Liver (tissue), 10 donors: ENCODE results near the gene BTG4. TPM values are rescaled to one million over a fixed set of nuclear protein-coding genes. Genes with fewer than 3 reads are reported as not detected.

Experiments
- DNase-seq: peaks from one replicate; pipeline ENCODE4 v3.0.0-alpha.2; 2017; ENCODE audit warnings: low spot score
- H3K27ac ChIP-seq, 2 donors: one replicate each; pipeline ENCODE4 v1.7.0; 2013; ENCODE audit warnings: inconsistent platforms in 2 of 2, low read length in 2 of 2, control low read depth in 1 of 2, low read depth in 1 of 2, mild to moderate bottlenecking in 1 of 2
- H3K27me3 ChIP-seq, 4 donors: one replicate each; pipeline versions ENCODE4 v1.6.1 to v1.7.0; 2013; ENCODE audit warnings: low read length in 3 of 4, inconsistent platforms in 1 of 4, mild to moderate bottlenecking in 1 of 4, moderate library complexity in 1 of 4; ENCODE audit not compliant: control insufficient read depth in 4 of 4, insufficient read depth in 4 of 4
- H3K36me3 ChIP-seq, 4 donors: one replicate each; pipeline versions ENCODE4 v1.6.1 to v1.7.0; 2013; ENCODE audit warnings: low read length in 3 of 4, mild to moderate bottlenecking in 3 of 4, low read depth in 1 of 4, moderate library complexity in 1 of 4; ENCODE audit not compliant: control insufficient read depth in 4 of 4, insufficient read depth in 3 of 4
- H3K4me1 ChIP-seq, 4 donors: one replicate each; pipeline versions ENCODE4 v1.6.1 to v1.7.0; 2013; ENCODE audit warnings: low read length in 3 of 4, mild to moderate bottlenecking in 3 of 4, moderate library complexity in 1 of 4; ENCODE audit not compliant: control insufficient read depth in 4 of 4, insufficient read depth in 4 of 4
- H3K4me3 ChIP-seq, 3 donors: one replicate each; pipeline versions ENCODE4 v1.6.1 to v1.7.0; 2013; ENCODE audit warnings: low read length in 3 of 3, control low read depth in 1 of 3, low read depth in 1 of 3, mild to moderate bottlenecking in 1 of 3
- H3K9ac ChIP-seq, 2 donors: one replicate each; pipeline ENCODE4 v1.7.0; 2013; ENCODE audit warnings: low read length in 2 of 2, mild to moderate bottlenecking in 2 of 2, moderate library complexity in 2 of 2, control low read depth in 1 of 2, low read depth in 1 of 2
- H3K9me3 ChIP-seq, 4 donors: one replicate each; pipeline versions ENCODE4 v1.6.1 to v1.7.0; 2013; ENCODE audit warnings: low read length in 3 of 4; ENCODE audit not compliant: control insufficient read depth in 4 of 4
- EGR1 ChIP-seq, 2 donors: IDR thresholded peaks; 2 replicates each; pipeline ENCODE4 v1.6.1; 2016 to 2018; ENCODE audit warnings: antibody characterized with exemption in 2 of 2, low read depth in 2 of 2
- FOXA1 ChIP-seq: IDR thresholded peaks from 2 replicates; pipeline ENCODE4 v1.6.1; 2016; ENCODE audit warnings: antibody characterized with exemption
- FOXA2 ChIP-seq: IDR thresholded peaks from 2 replicates; pipeline ENCODE4 v1.6.1; 2016; ENCODE audit warnings: antibody characterized with exemption
- GABPA ChIP-seq, 2 donors: IDR thresholded peaks in 1 of 2; conservative IDR thresholded peaks in 1 of 2; 2 replicates each; pipeline ENCODE4 v1.6.1; 2016; ENCODE audit warnings: antibody characterized with exemption in 2 of 2, mild to moderate bottlenecking in 1 of 2, moderate library complexity in 1 of 2
- HNF4G ChIP-seq: IDR thresholded peaks from 2 replicates; pipeline ENCODE4 v1.6.1; 2016; ENCODE audit warnings: antibody characterized with exemption
- MAX ChIP-seq: IDR thresholded peaks from 2 replicates; pipeline ENCODE4 v1.6.1; 2016; ENCODE audit warnings: antibody characterized with exemption
- NR2F2 ChIP-seq: IDR thresholded peaks from 2 replicates; pipeline ENCODE4 v1.6.1; 2016; ENCODE audit warnings: antibody characterized with exemption
- RAD21 ChIP-seq, 2 donors: IDR thresholded peaks; 2 replicates each; pipeline ENCODE4 v1.6.1; 2016; ENCODE audit warnings: antibody characterized with exemption in 2 of 2, mild to moderate bottlenecking in 2 of 2
- RXRA ChIP-seq, 2 donors: IDR thresholded peaks; 2 replicates each; pipeline ENCODE4 v1.6.1; 2017 to 2018; ENCODE audit warnings: antibody characterized with exemption in 2 of 2, mild to moderate bottlenecking in 1 of 2
- SP1 ChIP-seq: IDR thresholded peaks from 2 replicates; pipeline ENCODE4 v1.6.1; 2018; ENCODE audit warnings: antibody characterized with exemption, mild to moderate bottlenecking
- TAF1 ChIP-seq: conservative IDR thresholded peaks from 2 replicates; pipeline ENCODE4 v1.6.1; 2016; ENCODE audit warnings: antibody characterized with exemption, mild to moderate bottlenecking
- YY1 ChIP-seq: IDR thresholded peaks from 2 replicates; pipeline ENCODE4 v1.6.1; 2016; ENCODE audit warnings: antibody characterized with exemption, mild to moderate bottlenecking
- WGBS: extraction: QIAGEN DNeasy Blood & Tissue Kit; methylation state at CpG from one replicate; pipeline ENCODE4 v1.1.7; 2013; 5-methylcytosine and 5-hydroxymethylcytosine counted together
- polyA plus RNA-seq, 2 donors: library from polyadenylated mRNA; stranded (reverse) in 1 of 2; unstranded in 1 of 2; fragments of 200-250 nt in 1 of 2; fragments of >200 nt in 1 of 2; fragmentation: Nextera tagmentation in 1 of 2; extraction: Ambion mirVana in 1 of 2; gene quantifications; one replicate each; pipeline versions ENCODE4 v1.2.1 to v1.2.3, GENCODE V29; 2013 to 2015
- small RNA-seq: library from RNA; depleted of rRNA; stranded (forward); fragments of <200 nt; gene quantifications from one replicate; pipeline ENCODE3, GENCODE V24; 2014
- total RNA-seq, 2 donors: library from RNA; depleted of rRNA; stranded (reverse); fragments of >200 nt; gene quantifications; one replicate each; pipeline ENCODE4 v1.2.3, GENCODE V29; 2014
- TF ChIP-seq, protein P1 (sequence below): fragments of 150-350 bp; IDR thresholded peaks from 2 replicates; pipeline ENCODE4 v1.5.1; 2017; ENCODE audit warnings: improper control_type of control experiment, low read depth, low read length; ENCODE audit not compliant: missing input control
- donor health status: healthy.
- donor health status: healthy.
- donor health status: healthy.
- donor health status: healthy.
- donor health status: healthy.

BTG4 gene
- total and polyA plus RNA-seq, 4 donors, result not detected

- TF ChIP-seq GABPA (IDR thresholded peaks at IDR 0.05 in 1 of 2, conservative IDR thresholded peaks at IDR 0.05 in 1 of 2) (no peak), SP1 (no peak), FOXA1 (no peak), HNF4G (no peak), YY1 (no peak), EGR1 (IDR thresholded peaks at IDR 0.05; ENCODE audit: low read depth in 2 of 2) (no peak), RXRA (IDR thresholded peaks at IDR 0.05) (no peak)
Observed at GRCh38 chr11:111447112-111447471, 65.1 kb downstream of the BTG4 start (continued).

DNA sequence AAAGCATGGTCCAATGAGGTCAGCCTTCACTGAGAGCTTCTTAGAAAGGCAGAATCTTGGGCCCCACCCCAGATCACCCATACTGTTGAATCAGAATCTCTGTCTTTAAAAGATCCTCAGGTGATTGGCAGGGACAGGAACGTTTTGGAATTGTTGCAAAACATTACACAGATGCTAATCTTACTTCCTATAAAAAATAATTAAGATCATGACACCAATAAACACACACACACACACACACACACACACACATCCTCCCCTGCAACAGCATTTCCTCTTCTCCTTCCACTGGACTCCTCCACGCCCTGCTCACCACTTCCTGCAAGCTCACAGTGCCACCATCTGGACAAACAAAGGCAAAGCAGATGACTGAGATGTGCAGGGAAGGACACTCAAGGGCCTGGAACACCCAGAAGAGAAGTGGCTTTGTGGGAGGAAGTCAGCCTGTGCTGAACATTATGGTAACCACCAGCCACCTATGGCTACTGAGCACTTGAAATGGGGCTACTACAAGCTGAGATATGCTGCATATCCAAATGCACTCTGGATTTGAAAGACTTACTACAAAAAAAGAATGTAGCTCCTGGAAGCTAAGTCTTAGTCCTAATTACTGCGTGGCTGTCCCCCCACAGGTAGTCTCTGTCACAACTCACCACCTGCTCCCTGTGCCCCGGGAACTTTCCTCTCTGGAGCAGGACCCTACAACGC is 65.6 kb downstream of the BTG4 start:
- no peaks in the 10 kb centered on the region for H3K36me3 ChIP-seq
- no peaks in the 10 kb centered on the region for H3K27me3 ChIP-seq
- WGBS, result 41% methylated on average over 5 of the region's 5 CpGs
- no peaks in the 10 kb centered on the region for H3K9me3 ChIP-seq
- H3K4me3 ChIP-seq, result no peak overlapping the region
- H3K27ac ChIP-seq, result no peak overlapping the region
- no peaks in the 10 kb centered on the region for H3K4me1 ChIP-seq
- peak; percentile 50 for DNase-seq
- TF ChIP-seq TAF1 (no peak), YY1 (no peak), GABPA (IDR thresholded peaks at IDR 0.05 in 1 of 2, conservative IDR thresholded peaks at IDR 0.05 in 1 of 2) (peak in 1 of 2 donors; percentile 38), HNF4G (no peak), RAD21 (IDR thresholded peaks at IDR 0.05) (peak; percentile 98 to 99), MAX (peak; percentile 67)
- TF ChIP-seq, protein P1, sequence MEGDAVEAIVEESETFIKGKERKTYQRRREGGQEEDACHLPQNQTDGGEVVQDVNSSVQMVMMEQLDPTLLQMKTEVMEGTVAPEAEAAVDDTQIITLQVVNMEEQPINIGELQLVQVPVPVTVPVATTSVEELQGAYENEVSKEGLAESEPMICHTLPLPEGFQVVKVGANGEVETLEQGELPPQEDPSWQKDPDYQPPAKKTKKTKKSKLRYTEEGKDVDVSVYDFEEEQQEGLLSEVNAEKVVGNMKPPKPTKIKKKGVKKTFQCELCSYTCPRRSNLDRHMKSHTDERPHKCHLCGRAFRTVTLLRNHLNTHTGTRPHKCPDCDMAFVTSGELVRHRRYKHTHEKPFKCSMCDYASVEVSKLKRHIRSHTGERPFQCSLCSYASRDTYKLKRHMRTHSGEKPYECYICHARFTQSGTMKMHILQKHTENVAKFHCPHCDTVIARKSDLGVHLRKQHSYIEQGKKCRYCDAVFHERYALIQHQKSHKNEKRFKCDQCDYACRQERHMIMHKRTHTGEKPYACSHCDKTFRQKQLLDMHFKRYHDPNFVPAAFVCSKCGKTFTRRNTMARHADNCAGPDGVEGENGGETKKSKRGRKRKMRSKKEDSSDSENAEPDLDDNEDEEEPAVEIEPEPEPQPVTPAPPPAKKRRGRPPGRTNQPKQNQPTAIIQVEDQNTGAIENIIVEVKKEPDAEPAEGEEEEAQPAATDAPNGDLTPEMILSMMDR, result peak; percentile 85
- no peak overlapping the region for H3K9ac ChIP-seq

DNA sequence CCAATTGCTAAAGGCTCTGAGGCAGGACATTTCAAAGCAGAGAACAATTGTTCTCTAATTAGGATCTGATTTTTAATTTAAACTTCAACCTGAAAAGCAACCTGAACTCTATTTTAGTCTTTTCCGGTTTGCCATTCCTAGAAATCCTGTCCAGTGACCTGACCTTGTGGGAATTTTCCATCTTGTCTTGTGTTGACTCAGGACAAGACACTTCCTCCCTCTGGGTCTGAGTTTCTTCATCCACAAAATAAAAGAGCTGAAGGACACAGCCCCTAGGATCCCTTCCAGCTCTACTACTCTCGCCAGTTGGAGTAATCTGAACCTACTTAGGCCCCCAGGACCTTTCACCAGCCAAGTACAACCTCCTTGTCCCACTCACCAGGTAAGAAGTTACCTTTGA is 66.6 kb downstream of the BTG4 start:
- WGBS, result 70% methylated on average over 2 of the region's 2 CpGs
- H3K4me3 ChIP-seq, result no peak overlapping the region
- no peaks in the 10 kb centered on the region for H3K4me1 ChIP-seq
- no peaks in the 10 kb centered on the region for H3K27me3 ChIP-seq
- H3K9me3 ChIP-seq, result no peaks in the 10 kb centered on the region
- H3K36me3 ChIP-seq, result no peaks in the 10 kb centered on the region
- H3K9ac ChIP-seq, result no peak overlapping the region
- TF ChIP-seq FOXA2, result no peak
- TF ChIP-seq SP1, result no peak
- TF ChIP-seq NR2F2, result peak; percentile 34
- no peak for DNase-seq
- H3K27ac ChIP-seq, result no peak overlapping the region

Small RNA genes lying within 50 kb of the gene (small RNA-seq; reads per million reads assigned to genes)
- gene MIR34B (not detected), gene MIR34C (0.35 reads per million, percentile 38 among the genes with 10 or more reads in this experiment)

Other genes with a start within 250 kb of the BTG4 start
- gene POU2AF3, start 213.8 kb downstream of the BTG4 start, total RNA-seq, result under 1 TPM; 0.17 to 0.65 TPM
- gene POU2AF3, start 213.8 kb downstream of the BTG4 start, polyA plus RNA-seq, result under 1 TPM; 0.33 to 0.68 TPM
- 1 to 10 TPM in 1 of 2 donors, under 1 TPM in 1; 0.59 to 1.1 TPM for gene POU2AF1, start 133.1 kb downstream of the BTG4 start, total RNA-seq
- gene POU2AF1, start 133.1 kb downstream of the BTG4 start, polyA plus RNA-seq, result 1 to 10 TPM in 1 of 2 donors, under 1 TPM in 1; 0.21 to 2.0 TPM
- not detected for gene HOATZ, start 2.4 kb upstream of the BTG4 start, total RNA-seq
- not detected for gene HOATZ, start 2.4 kb upstream of the BTG4 start, polyA plus RNA-seq
- gene LAYN, start 28.3 kb upstream of the BTG4 start, total RNA-seq, result under 1 TPM; 0.92 to 0.98 TPM
- gene LAYN, start 28.3 kb upstream of the BTG4 start, polyA plus RNA-seq, result under 1 TPM; 0.43 to 0.85 TPM
- 10 to 100 TPM; 10.4 to 15.0 TPM for gene SIK2, start 90.1 kb upstream of the BTG4 start, total RNA-seq
- gene SIK2, start 90.1 kb upstream of the BTG4 start, polyA plus RNA-seq, result 1 to 10 TPM; 6.5 to 8.2 TPM